B cell (primary cell): Measurements from ENCODE around the gene TEX54. TPM values are rescaled to one million over a fixed set of nuclear protein-coding genes. Genes with fewer than 3 reads are reported as not detected.
"Not testable (repeated sequence)": the region's sequence is repeated elsewhere in the genome, so short reads cannot be mapped to it uniquely, and the experiment has no call there.

Source experiments
- ATAC-seq: fragments of 200-7000 bp; cut with Tn5 transposase; one replicate; pipeline ENCODE4 v1.10.0; 2021; ENCODE audit warnings: low read depth, mild to moderate bottlenecking, moderate number of reproducible peaks, moderate library complexity
- CTCF ChIA-PET: fragments of 350-600 bp; sonication (Branson Sonifier 250); formaldehyde crosslinking; loops from one replicate; lab custom pipeline; 2021; ENCODE audit warnings: antibody characterized with exemption, inconsistent platforms; lab: Charles Lee
- POLR2A ChIA-PET: fragments of 350-600 bp; sonication (Branson Sonifier 250); formaldehyde crosslinking; loops from one replicate; lab custom pipeline; 2021; ENCODE audit warnings: antibody characterized with exemption; lab: Charles Lee
- DNase-seq: peaks from one replicate; pipeline ENCODE4 v3.0.0; 2013
- H2AFZ ChIP-seq: 2 replicates; pipeline ENCODE4 v1.6.1; 2012; ENCODE audit warnings: mild to moderate bottlenecking, low read depth, low read length; ENCODE audit not compliant: insufficient read depth, poor library complexity, severe bottlenecking
- H3K27ac ChIP-seq, 2 donors: 1 replicate in 1 of 2; 2 replicates in 1 of 2; pipeline ENCODE4 v1.5.1; 2012 to 2013; ENCODE audit warnings: low read length in 2 of 2, mild to moderate bottlenecking in 2 of 2, moderate library complexity in 1 of 2
- H3K27me3 ChIP-seq, 4 experiments: fragments of 200-600 bp in 1 of 4; sonication (generic) in 1 of 4; replicated peaks in 1 of 4; 1 replicate in 2 of 4; 2 replicates in 2 of 4; pipeline versions ENCODE4 v1.6.1 to v1.7.0; 2013 to 2016; ENCODE audit warnings: low read length in 3 of 4, mild to moderate bottlenecking in 2 of 4, mixed read lengths in 1 of 4, moderate library complexity in 1 of 4; ENCODE audit not compliant: insufficient read depth in 4 of 4, control insufficient read depth in 3 of 4; ENCODE audit errors: control extremely low read depth in 1 of 4
- H3K36me3 ChIP-seq, 2 experiments: replicated peaks in 1 of 2; 1 replicate in 1 of 2; 2 replicates in 1 of 2; pipeline versions ENCODE4 v1.6.1 to v1.7.1; 2013; ENCODE audit warnings: low read length in 1 of 2; ENCODE audit not compliant: insufficient read depth in 2 of 2, control insufficient read depth in 1 of 2; ENCODE audit errors: control extremely low read depth in 1 of 2, extremely low read depth in 1 of 2
- H3K4me1 ChIP-seq, 2 donors: fragments of 200-600 bp in 1 of 2; sonication (generic) in 1 of 2; 1 replicate in 1 of 2; 2 replicates in 1 of 2; pipeline versions ENCODE4 v1.5.1 to v1.6.1; 2013 to 2017; ENCODE audit warnings: low read length in 2 of 2; ENCODE audit not compliant: control insufficient read depth in 2 of 2, insufficient read depth in 2 of 2
- H3K4me2 ChIP-seq: replicated peaks from 2 replicates; pipeline ENCODE3; 2012; ENCODE audit warnings: mild to moderate bottlenecking, low read depth, low read length; ENCODE audit not compliant: poor library complexity, severe bottlenecking
- H3K4me3 ChIP-seq, 5 experiments: fragments of 200-600 bp in 1 of 5; sonication (generic) in 1 of 5; 1 replicate in 3 of 5; 2 replicates in 2 of 5; pipeline versions ENCODE4 v1.5.1 to v1.7.0; 2011 to 2016; ENCODE audit warnings: low read length in 4 of 5, mild to moderate bottlenecking in 4 of 5, low read depth in 2 of 5, control low read depth in 1 of 5, moderate library complexity in 1 of 5; ENCODE audit not compliant: insufficient read depth in 1 of 5; ENCODE audit errors: control extremely low read depth in 1 of 5, extremely low read depth in 1 of 5
- H3K79me2 ChIP-seq: fragments of 200-600 bp; sonication (generic); one replicate; pipeline ENCODE4 v1.6.0; 2016; ENCODE audit warnings: low read length; ENCODE audit not compliant: control insufficient read depth, insufficient read depth
- H3K9ac ChIP-seq: fragments of 200-600 bp; sonication (generic); 2 replicates; pipeline ENCODE4 v1.6.1; 2017; ENCODE audit warnings: mild to moderate bottlenecking, low read length, moderate library complexity
- H3K9me3 ChIP-seq, 3 donors: one replicate each; pipeline versions ENCODE4 v1.6.1 to v1.7.1; 2013; ENCODE audit warnings: low read length in 2 of 3; ENCODE audit not compliant: control insufficient read depth in 2 of 3, insufficient read depth in 1 of 3; ENCODE audit errors: control extremely low read depth in 1 of 3
- H4K20me1 ChIP-seq: 2 replicates; pipeline ENCODE4 v1.6.0; 2012; ENCODE audit warnings: mild to moderate bottlenecking, low read length; ENCODE audit not compliant: insufficient read depth, control insufficient read depth, poor library complexity, severe bottlenecking
- H3K27ac Mint-ChIP-seq: one replicate; pipeline ENCODE4 v1.8.0; 2021; ENCODE audit warnings: mixed read lengths
- H3K27me3 Mint-ChIP-seq: one replicate; pipeline ENCODE4 v1.8.0; 2021; ENCODE audit warnings: mixed read lengths
- H3K4me1 Mint-ChIP-seq: one replicate; pipeline ENCODE4 v1.8.0; 2021; ENCODE audit warnings: mixed read lengths
- H3K4me3 Mint-ChIP-seq: one replicate; pipeline ENCODE4 v1.8.0; 2021; ENCODE audit warnings: mixed read lengths
- H3K9me3 Mint-ChIP-seq: one replicate; pipeline ENCODE4 v1.8.0; 2022; ENCODE audit warnings: mixed read lengths; ENCODE audit not compliant: insufficient read depth
- EZH2 ChIP-seq: IDR thresholded peaks from 2 replicates; pipeline ENCODE4 v1.6.1; 2012; ENCODE audit warnings: borderline replicate concordance, low read depth, mild to moderate bottlenecking, moderate library complexity, low read length; ENCODE audit not compliant: insufficient read depth, poor library complexity, severe bottlenecking
- WGBS: methylation state at CpG from one replicate; pipeline ENCODE4 v1.1.5; 2013; ENCODE audit warnings: missing lambda C conversion rate; ENCODE audit not compliant: insufficient coverage; 5-methylcytosine and 5-hydroxymethylcytosine counted together
- intact Hi-C: fragments of 100-400 bp; cut with micrococcal nuclease; formaldehyde crosslinking; loops from one replicate; pipeline ENCODE4 v1.10.0; 2022
- polyA plus RNA-seq: library from polyadenylated mRNA; depleted of rRNA; stranded (reverse); fragments of >200 nt; gene quantifications from 2 replicates; pipeline ENCODE4 v1.2.3, GENCODE V29; 2012
- total RNA-seq, 2 donors: library from RNA; stranded (reverse); fragments of 120-200 nt in 1 of 2; gene quantifications; 1 replicate in 1 of 2; 2 replicates in 1 of 2; pipeline versions ENCODE4 v1.2.3 to v1.2.4, GENCODE V29; 2013 to 2022
- TF ChIP-seq, protein P1 (sequence below): fragments of 200-600 bp; IDR thresholded peaks from one replicate; pipeline ENCODE4 v1.8.0; 2022; ENCODE audit warnings: antibody characterized with exemption, mild to moderate bottlenecking

The TEX54 gene
- total and polyA plus RNA-seq, 2 donors (not counting 1 experiment from before 2014, with no cell fraction given): 1.1 TPM; not detected in 1

DNA sequence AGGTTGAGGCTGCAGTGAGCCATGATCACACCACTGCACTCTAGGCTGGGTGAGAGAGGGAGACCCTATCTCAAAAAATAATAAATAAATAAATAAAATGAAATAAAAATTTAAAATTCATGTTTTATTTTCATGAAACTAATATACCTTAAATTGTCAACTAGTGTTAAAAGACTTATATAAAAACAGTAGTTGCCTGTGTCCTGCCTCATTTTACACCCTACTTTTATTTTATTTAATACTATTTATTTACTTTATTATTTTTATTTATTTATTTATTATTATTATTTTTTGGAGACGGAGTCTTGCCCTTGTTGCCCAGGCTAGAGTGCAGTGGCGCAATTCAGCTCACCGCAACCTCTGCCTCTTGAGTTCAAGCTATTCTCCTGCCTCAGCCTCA is 11.5 kb upstream of the TEX54 start:
- no peak for ATAC-seq
- WGBS: 94% methylated on average over 3 of the region's 3 CpGs
- peaks cover 10% of the 10 kb centered on the region for H3K4me1 Mint-ChIP-seq
- no peak for TF ChIP-seq EZH2
- TF ChIP-seq, protein P1, sequence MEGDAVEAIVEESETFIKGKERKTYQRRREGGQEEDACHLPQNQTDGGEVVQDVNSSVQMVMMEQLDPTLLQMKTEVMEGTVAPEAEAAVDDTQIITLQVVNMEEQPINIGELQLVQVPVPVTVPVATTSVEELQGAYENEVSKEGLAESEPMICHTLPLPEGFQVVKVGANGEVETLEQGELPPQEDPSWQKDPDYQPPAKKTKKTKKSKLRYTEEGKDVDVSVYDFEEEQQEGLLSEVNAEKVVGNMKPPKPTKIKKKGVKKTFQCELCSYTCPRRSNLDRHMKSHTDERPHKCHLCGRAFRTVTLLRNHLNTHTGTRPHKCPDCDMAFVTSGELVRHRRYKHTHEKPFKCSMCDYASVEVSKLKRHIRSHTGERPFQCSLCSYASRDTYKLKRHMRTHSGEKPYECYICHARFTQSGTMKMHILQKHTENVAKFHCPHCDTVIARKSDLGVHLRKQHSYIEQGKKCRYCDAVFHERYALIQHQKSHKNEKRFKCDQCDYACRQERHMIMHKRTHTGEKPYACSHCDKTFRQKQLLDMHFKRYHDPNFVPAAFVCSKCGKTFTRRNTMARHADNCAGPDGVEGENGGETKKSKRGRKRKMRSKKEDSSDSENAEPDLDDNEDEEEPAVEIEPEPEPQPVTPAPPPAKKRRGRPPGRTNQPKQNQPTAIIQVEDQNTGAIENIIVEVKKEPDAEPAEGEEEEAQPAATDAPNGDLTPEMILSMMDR: no peak
- H3K9me3 ChIP-seq: no peaks in the 10 kb centered on the region
- peak overlapping the region; percentile 23 for H3K27ac Mint-ChIP-seq
- no peaks in the 10 kb centered on the region for H4K20me1 ChIP-seq
- H3K27me3 Mint-ChIP-seq: no peaks in the 10 kb centered on the region
- no peak overlapping the region for H3K4me3 ChIP-seq
- H3K9me3 Mint-ChIP-seq: no peaks in the 10 kb centered on the region
- no peak overlapping the region for H3K4me2 ChIP-seq
- H3K79me2 ChIP-seq: peaks cover 8% of the 10 kb centered on the region
- no peak for DNase-seq
- H3K4me1 ChIP-seq: peaks cover 6 to 22% of the 10 kb centered on the region in 2 donors
- H3K9ac ChIP-seq: no peak overlapping the region
- CTCF ChIA-PET: interaction anchor here (0.9 to 1.2 kb wide), 2 partner anchors 11 to 252 kb away, joined by 3 read pairs; no protein-coding TSS in a partner anchor
- H3K36me3 ChIP-seq: no peaks in the 10 kb centered on the region
- H3K27ac ChIP-seq: no peak overlapping the region
- intact Hi-C loops: loop anchor here (5.0 kb wide), 2 partner anchors 252 to 287 kb away; partner anchors contain the start of gene TUT1
- no peak overlapping the region for H2AFZ ChIP-seq
- no peaks in the 10 kb centered on the region for H3K27me3 ChIP-seq
- POLR2A ChIA-PET: interaction anchor here (1.5 to 2.5 kb wide), 2 partner anchors 10 to 20 kb away, joined by 7 read pairs; no protein-coding TSS in a partner anchor
- H3K4me3 Mint-ChIP-seq: no peak overlapping the region

DNA sequence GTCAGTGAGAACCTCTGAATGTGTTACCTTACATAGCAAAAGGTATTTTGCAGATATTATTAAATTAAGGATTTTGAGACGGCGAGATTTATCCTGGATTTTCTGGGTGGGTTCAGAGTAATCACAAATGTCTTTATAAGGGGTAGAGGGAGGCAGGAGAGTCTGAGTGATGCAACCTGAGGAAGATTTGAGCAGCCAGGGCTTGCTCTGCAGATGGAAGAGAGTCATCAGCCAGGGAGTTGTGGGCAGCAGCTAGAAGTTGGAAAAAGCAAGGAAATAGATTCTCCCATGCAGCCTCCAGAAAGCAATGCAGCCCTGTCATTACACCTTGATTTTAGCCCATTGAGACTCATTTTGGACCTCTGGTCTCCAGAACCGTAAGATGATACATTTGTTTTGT is 10.8 kb upstream of the TEX54 start:
- DNase-seq (no peak), ATAC-seq (no peak)
- H3K27me3 ChIP-seq: no peaks in the 10 kb centered on the region
- no peaks in the 10 kb centered on the region for H3K9me3 ChIP-seq
- intact Hi-C loops: loop anchor here (5.0 kb wide), 2 partner anchors 251 to 286 kb away; partner anchors contain the start of gene TUT1
- Mint-ChIP-seq H3K4me3 (peak overlapping the region; percentile 37), H3K9me3 (no peaks in the 10 kb centered on the region), H3K4me1 (peaks cover 13% of the 10 kb centered on the region), H3K27me3 (no peaks in the 10 kb centered on the region), H3K27ac (peak overlapping the region; percentile 23)
- H2AFZ ChIP-seq: no peak overlapping the region
- H3K79me2 ChIP-seq: peaks cover 14% of the 10 kb centered on the region
- H3K4me1 ChIP-seq: peaks cover 11 to 28% of the 10 kb centered on the region in 2 donors
- no peaks in the 10 kb centered on the region for H3K36me3 ChIP-seq
- CTCF ChIA-PET: interaction anchor here (0.9 to 1.8 kb wide), 5 partner anchors 8 to 251 kb away, joined by 3 to 8 read pairs (median 5); no protein-coding TSS in a partner anchor
- TF ChIP-seq, protein P1: no peak
- TF ChIP-seq EZH2: no peak
- no peaks in the 10 kb centered on the region for H4K20me1 ChIP-seq
- no peak overlapping the region for H3K9ac ChIP-seq
- H3K4me3 ChIP-seq: no peak overlapping the region
- no peak overlapping the region for H3K27ac ChIP-seq
- no peak overlapping the region for H3K4me2 ChIP-seq
- POLR2A ChIA-PET: interaction anchor here (0.7 to 5.0 kb wide), 7 partner anchors 12 to 1420 kb away, joined by 3 to 159 read pairs (median 7); partner anchors contain the start of genes HNRNPUL2, TTC9C and TUT1
- 100% methylated on average over 3 of the region's 3 CpGs for WGBS

DNA sequence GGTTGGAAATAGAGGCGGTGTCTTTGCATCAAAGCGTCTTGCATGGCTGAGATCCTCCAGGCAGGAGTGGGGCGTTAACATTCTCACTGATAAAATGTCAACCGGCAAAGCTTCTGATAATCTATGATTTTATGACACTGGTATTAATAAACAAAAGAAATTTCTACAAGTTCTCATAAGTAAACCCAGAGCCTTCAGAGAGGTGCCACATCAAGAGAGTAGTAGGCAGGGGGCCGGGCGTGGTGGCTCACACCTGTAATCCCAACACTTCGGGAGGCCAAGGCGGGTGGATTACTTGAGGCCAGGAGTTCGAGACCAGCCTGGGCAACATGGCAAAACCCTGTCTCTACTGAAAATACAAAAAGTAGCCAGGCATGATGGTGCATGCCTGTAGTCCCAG is 10.2 kb upstream of the TEX54 start:
- ChIA-PET POLR2A (interaction anchor here (0.6 to 5.0 kb wide), 11 partner anchors 9 to 251 kb away, joined by 3 to 159 read pairs (median 6); partner anchors contain the start of genes HNRNPUL2, SLC3A2, TTC9C and TUT1), CTCF (interaction anchor here (0.8 to 1.8 kb wide), 6 partner anchors 9 to 56 kb away, joined by 3 to 8 read pairs (median 6); partner anchors contain the start of gene SLC3A2)
- not testable (repeated sequence) for H3K4me3 Mint-ChIP-seq, H3K27ac Mint-ChIP-seq, H3K9me3 Mint-ChIP-seq, DNase-seq, H3K9me3 ChIP-seq, H3K27me3 Mint-ChIP-seq, H3K36me3 ChIP-seq, H4K20me1 ChIP-seq, ATAC-seq, H3K27me3 ChIP-seq
- Histone ChIP-seq H2AFZ (peak overlapping the region; percentile 92), H3K9ac (peak overlapping the region; percentile 99), H3K79me2 (peaks cover 16% of the 10 kb centered on the region), H3K27ac (peak overlapping the region; percentile 99 to 100), H3K4me1 (peaks cover 14 to 33% of the 10 kb centered on the region in 2 donors), H3K4me3 (peak overlapping the region in 1 of 5 experiments; percentile 96), H3K4me2 (peak overlapping the region; percentile 74)
- peaks cover 13% of the 10 kb centered on the region for H3K4me1 Mint-ChIP-seq
- WGBS: 98% methylated on average over 7 of the region's 9 CpGs
- intact Hi-C loops: loop anchor here (1.0 to 5.0 kb wide), 4 partner anchors 12 to 286 kb away; partner anchors contain the start of genes TUT1 and ZBTB3
